SH-SY5Y (cell line): ENCODE measurements around the gene FAXDC2.

Experiments
- GATA2 ChIP-seq: IDR thresholded peaks from 2 replicates; pipeline ENCODE4 v1.6.1; 2011; ENCODE audit warnings: mild to moderate bottlenecking, low read depth, low read length
- GATA3 ChIP-seq: IDR thresholded peaks from 2 replicates; pipeline ENCODE4 v1.6.1; 2011; ENCODE audit warnings: low read depth, mild to moderate bottlenecking, low read length, moderate library complexity

GRCh38 chr5:154871734-154872133, 21.3 kb upstream of the FAXDC2 start:
- TF ChIP-seq GATA2 = no peak
- no peak for TF ChIP-seq GATA3
